A549 (cell line): ENCODE measurements around the gene TCHP.

Experiments used
- CHD2 ChIP-seq: fragments of 150-350 bp; IDR thresholded peaks from 2 replicates; pipeline ENCODE4 v1.6.1; 2014; ENCODE audit warnings: low read length; ENCODE audit not compliant: partially characterized antibody
- FOSL2 ChIP-seq, 2 experiments: fragments of 450-650 bp in 1 of 2; fragments of >200 bp in 1 of 2; sonication (Bioruptor Twin) in 1 of 2; formaldehyde crosslinking; IDR thresholded peaks; 2 replicates each; pipeline versions ENCODE4 v1.5.0 to v1.6.1; 2016 to 2020; ENCODE audit warnings: mild to moderate bottlenecking in 1 of 2, moderate library complexity in 1 of 2
- KDM1A ChIP-seq: fragments of 200-600 bp; sonication (generic); IDR thresholded peaks from 2 replicates; pipeline ENCODE4 v1.6.1; 2016; ENCODE audit warnings: low read depth, mild to moderate bottlenecking
- POLR2A ChIP-seq: IDR thresholded peaks from 2 replicates; pipeline ENCODE4 v1.6.1; 2012; ENCODE audit warnings: mild to moderate bottlenecking, low read length
- TF ChIP-seq, protein P1 (sequence below): fragments of >200 bp; sonication (Bioruptor Twin); formaldehyde crosslinking; IDR thresholded peaks from 3 replicates; pipeline ENCODE4 v1.5.1; 2016
- TF ChIP-seq, protein P2 (sequence below): IDR thresholded peaks from 2 replicates; pipeline ENCODE4 v1.6.1; 2012
- TF ChIP-seq, protein P3 (sequence below): IDR thresholded peaks from 2 replicates; pipeline ENCODE4 v1.6.1; 2012

DNA sequence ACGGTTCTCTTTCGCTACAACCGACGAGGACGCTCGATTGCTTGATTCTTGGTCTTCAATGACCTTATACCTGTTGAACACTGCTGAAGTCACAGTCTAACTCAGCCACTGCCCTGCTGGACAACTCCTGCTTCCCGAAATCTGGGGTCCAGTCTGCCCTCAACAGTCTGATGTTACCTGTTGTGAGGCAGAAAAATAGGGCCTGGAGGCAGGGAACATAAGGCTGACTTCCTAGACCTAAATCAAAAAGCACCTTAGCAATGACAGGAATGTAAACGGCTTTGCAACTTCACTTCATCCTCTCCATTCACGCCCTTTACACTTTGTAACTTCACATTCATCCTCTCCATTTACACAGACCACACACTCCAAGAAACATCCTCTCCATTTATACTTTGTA lies 19.1 kb upstream of the TCHP start:
- TF ChIP-seq POLR2A = no peak
- TF ChIP-seq, protein P1, sequence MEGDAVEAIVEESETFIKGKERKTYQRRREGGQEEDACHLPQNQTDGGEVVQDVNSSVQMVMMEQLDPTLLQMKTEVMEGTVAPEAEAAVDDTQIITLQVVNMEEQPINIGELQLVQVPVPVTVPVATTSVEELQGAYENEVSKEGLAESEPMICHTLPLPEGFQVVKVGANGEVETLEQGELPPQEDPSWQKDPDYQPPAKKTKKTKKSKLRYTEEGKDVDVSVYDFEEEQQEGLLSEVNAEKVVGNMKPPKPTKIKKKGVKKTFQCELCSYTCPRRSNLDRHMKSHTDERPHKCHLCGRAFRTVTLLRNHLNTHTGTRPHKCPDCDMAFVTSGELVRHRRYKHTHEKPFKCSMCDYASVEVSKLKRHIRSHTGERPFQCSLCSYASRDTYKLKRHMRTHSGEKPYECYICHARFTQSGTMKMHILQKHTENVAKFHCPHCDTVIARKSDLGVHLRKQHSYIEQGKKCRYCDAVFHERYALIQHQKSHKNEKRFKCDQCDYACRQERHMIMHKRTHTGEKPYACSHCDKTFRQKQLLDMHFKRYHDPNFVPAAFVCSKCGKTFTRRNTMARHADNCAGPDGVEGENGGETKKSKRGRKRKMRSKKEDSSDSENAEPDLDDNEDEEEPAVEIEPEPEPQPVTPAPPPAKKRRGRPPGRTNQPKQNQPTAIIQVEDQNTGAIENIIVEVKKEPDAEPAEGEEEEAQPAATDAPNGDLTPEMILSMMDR = no peak
- TF ChIP-seq, protein P2, sequence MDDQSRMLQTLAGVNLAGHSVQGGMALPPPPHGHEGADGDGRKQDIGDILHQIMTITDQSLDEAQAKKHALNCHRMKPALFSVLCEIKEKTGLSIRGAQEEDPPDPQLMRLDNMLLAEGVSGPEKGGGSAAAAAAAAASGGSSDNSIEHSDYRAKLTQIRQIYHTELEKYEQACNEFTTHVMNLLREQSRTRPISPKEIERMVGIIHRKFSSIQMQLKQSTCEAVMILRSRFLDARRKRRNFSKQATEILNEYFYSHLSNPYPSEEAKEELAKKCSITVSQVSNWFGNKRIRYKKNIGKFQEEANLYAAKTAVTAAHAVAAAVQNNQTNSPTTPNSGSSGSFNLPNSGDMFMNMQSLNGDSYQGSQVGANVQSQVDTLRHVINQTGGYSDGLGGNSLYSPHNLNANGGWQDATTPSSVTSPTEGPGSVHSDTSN = no peak
- TF ChIP-seq CHD2 = no peak
- TF ChIP-seq, protein P3, sequence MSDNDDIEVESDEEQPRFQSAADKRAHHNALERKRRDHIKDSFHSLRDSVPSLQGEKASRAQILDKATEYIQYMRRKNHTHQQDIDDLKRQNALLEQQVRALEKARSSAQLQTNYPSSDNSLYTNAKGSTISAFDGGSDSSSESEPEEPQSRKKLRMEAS = no peak
- TF ChIP-seq KDM1A = no peak
- TF ChIP-seq FOSL2 (IDR thresholded peaks at IDR 0.05) = no peak
- no peak for TF ChIP-seq FOSL2 (CRISPR knock-in tag; IDR thresholded peaks at IDR 0.05)
